ENCODE measurements around the gene SNAPC2.
A peak's percentile ranks its signal among the peaks of the same experiment; 100 is the strongest.
"Not testable (repeated sequence)": the region's sequence is repeated elsewhere in the genome, so short reads cannot be mapped to it uniquely, and the experiment has no call there.

SNAPC2 gene

DNA sequence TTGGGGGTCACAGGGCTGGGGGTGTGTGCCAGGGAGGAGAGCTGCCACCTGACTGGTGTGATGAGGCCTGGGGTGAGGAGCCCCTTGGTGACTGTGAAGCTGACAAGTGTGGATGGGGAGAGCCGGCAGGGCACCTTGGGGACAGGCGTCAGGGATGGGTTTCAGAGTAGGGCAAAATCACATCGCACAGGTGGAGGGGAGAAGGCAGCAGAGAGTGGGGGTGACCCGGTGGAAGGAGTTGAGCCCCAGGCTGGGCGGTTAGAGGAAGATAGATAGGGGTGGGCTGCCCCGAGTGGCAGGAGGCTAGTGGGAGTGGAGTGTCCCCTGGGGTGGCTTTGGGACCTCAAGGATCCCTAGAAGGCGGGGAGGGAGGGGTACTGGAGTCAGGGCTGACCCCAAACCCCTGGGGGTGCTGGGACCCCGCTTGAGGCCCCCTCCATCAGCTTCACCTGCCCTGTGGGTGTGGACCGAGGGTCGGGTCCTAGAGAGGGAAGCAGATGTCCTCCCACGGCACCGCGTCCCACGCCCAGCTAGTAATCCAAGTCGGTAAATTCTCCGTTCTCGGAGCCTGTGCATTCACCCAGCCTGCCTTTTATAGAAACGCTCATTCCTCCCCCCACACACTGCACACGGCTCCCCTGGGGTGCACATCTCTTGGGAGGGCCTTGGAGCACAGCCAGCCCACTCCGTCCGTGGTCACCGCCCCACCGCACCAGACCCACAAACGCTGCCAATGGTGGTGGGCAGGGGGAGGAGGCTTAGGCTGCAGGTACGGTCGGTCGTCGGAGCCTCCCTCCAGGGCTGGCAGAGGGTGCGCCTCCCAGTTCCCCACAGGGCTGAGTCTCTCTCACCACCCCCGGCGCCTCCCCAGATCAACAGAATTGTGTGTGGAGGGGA is 3.4 kb downstream of the SNAPC2 start:
- no peak for DNase-seq

DNA sequence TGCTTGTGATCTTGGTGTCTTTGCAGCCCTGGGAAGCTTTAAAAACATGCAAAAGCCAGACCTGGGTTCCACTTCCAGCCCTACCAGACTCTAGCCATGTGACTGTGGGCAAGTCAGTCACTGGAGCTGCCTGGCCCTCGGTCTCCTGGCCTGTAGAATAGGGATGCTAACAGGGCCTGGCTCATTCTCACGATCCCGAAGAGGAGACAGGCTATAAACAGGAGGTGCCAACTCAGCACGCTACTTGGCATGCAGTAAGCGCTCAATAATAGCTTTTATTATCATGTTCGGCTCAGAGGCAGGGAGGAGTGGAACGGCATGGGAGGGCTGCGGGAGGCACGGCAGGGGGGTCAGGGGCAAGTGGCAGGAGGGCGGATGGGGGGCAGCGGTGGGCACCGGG is 4.1 kb downstream of the SNAPC2 start:
- DNase-seq = no peak

DNA sequence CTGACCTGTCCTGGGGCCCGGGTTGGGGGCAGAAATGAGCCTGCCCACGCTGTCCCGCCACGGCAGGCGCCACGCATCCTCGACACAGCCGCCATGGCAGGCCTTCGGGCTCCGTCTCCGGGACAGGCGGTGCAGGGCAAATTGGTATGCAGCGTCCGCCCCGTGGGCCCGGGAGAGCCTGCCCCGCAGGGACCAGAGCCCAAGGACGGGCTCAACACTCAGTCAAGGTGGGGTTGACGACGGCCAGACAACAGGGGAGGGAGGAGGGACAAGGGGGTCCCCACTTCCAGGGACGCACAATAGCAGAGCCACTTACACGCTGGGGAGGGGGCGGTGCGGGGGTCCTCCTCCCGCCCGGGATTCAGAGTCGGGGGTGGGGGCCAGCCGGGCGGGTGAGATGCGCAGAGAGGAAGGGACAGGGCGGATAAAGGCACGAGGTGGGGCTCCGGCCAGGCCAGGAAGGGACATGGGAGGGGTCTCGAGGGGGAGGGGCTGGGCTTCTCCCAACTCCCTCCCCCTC is 4.6 kb downstream of the SNAPC2 start:
- no peak for DNase-seq

DNA sequence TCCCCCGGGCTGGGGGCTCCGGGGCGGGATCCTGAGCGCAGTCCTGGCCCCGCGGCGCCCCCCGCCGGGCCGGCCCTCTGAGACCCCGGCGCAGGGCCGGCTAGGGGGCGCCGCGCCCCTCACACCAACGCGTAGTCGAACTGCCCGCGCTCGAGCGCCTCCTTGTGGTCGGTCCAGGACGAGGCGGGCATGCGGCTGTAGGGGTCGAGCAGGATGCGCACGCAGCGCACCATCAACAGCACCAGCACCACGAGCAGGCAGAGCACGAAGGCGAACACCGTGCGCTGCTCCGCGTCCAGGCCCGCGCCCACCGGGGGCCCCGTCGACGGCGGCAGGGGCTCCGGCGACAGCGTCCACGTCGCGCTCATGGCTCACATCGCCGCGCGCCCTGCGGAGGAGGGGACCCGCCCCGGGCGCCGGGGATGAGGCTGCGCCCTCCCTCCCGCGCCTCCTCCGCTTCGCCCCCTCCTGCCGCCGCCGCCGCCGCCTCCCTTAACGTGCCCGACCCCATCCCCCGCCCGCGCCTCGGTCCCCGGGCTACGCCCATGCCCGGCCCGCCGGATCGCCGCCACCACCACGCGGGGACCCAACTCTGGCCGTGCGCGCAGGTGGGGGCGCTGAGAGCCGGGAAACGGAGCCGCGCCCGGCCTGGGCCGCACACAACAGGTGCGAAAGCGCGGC is 5.2 kb downstream of the SNAPC2 start:
- DNase-seq = peak; percentile 75

DNA sequence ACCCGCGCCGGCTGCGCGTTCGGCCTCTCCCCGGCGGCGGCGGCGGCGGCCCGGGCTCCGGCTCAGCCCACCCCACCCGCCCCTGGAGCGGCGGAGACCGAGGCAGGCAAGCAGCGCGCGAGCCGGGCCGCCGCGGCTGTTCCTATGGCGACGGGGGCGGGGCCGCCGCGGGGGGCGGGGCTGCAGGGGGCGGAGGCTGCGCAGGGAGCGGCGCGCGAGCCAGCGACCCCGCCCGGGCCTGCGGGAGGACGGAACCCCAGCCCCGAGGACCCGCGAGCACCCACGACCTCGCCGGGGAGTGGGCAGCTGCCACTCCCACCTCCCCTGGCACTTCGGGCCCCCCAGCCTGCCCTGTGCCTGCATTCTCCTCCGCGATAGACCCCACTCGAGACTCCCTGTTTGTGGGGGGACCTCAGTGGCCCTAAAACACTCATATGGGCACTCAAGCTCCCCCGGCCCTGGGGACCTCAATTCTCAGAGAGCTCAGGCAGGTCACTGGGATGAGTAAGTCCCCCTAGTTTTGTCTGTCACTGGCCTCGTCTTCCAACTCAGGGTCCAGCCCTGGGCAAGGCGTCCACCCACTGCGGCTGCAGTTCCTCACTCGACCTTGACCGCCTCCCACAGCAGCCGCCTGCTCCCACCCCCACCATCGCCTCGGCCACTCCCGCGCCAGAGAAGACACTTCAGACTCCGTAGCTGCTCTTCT is 6.0 kb downstream of the SNAPC2 start, which contains the start of gene CTXN1:
Gene CTXN1 (minus strand): TSS at position 115 of the 706 bp plus-strand sequence. CDS start 597 bp downstream, outside the sequence.
- peak; percentile 55 for DNase-seq

DNA sequence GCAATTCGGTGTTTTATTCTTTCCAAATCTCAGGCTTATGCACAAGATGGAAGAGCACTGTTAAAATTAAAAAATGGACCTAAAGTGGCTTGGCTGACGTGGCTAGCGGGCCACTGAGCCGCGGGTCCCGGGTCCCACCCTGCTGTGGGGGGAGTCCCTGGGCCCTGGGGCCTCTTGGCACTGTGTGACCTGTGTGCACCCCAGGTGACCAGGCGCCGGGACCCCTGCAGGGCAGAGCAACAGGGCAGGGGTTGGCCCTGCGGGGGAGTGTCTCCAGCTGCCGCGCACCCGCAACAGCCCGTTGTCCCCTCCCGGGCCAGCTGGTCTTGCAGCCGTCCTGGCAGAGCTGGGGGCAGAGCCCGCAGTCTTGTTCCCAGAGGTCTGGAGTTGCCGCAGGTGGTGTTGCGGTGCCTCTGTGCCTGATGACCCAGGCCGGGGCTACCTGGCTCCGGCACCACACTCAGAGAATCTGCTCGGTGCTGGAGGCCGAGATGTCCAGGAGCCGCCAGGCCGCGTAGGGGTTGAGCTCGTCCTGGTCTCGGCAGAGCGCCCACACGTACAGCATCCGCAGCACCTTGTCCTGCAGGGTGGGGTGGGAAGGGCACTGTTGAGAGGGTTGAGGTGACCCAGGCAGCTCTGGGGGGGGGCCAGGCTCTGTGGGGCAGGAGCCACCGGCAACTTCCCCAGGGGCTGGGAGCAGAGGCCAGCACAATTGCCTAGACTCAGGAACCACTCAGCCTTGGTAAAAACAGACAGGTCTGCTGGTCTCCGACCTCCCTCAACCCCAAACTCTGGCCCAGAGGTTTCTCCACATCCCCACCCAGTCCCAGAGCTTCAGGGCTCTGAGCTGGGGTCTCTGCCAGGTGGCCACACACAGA is 6.8 kb downstream of the SNAPC2 start:
- no peak for DNase-seq

DNA sequence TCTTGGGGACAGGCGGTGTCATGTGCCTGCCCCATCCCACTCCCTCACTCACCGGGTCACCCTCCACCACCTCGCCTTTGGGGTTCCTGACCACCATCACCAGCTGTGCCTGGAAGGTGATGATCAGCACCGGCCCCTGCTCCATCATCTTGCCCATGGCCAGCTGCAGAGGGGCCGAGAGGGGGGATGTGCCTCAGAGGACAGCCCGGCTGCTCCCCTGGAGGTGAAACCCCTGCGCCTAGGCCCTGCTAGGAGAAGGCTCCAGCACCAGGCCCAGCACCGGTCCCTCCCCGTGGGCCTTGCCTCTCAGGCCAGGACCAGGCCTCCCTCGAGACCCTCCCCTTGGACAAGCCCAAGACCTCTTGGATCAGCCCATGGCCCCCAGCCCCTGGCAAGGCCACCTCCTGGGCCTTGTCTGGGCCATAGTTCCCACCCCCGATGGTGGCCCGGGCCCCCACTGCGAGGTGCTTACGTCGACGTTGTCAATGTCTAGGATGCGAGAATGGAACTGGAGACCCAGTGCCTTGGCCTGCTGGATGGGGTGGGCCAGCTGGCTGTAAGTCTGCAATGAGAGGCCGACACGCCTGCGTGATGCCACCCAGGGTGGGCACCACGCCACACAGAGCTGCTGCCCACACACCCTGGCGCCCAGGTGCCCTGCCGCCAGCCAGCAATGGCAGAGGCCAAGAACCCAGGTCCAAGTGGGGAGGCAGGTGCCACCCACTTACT is 7.6 kb downstream of the SNAPC2 start:
- DNase-seq = no peak

DNA sequence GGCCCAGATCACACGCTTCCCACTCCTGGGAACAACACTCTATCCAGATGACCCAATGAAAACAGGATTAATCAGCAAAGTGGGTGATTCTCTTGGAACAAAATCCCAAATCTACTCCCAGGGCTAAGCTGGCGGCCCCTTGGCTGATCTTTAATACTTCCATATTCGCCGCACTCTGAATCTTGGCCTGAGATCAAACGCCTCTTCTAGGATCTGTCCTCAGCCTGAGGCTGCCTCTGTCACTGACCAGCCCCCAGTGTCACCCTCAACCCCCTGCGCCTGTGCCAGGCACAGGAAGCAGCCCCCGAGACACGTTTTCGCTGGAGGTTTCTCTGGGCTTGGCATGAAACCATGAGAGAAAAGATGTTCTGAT is 8.2 kb downstream of the SNAPC2 start:
- no peak for DNase-seq

DNA sequence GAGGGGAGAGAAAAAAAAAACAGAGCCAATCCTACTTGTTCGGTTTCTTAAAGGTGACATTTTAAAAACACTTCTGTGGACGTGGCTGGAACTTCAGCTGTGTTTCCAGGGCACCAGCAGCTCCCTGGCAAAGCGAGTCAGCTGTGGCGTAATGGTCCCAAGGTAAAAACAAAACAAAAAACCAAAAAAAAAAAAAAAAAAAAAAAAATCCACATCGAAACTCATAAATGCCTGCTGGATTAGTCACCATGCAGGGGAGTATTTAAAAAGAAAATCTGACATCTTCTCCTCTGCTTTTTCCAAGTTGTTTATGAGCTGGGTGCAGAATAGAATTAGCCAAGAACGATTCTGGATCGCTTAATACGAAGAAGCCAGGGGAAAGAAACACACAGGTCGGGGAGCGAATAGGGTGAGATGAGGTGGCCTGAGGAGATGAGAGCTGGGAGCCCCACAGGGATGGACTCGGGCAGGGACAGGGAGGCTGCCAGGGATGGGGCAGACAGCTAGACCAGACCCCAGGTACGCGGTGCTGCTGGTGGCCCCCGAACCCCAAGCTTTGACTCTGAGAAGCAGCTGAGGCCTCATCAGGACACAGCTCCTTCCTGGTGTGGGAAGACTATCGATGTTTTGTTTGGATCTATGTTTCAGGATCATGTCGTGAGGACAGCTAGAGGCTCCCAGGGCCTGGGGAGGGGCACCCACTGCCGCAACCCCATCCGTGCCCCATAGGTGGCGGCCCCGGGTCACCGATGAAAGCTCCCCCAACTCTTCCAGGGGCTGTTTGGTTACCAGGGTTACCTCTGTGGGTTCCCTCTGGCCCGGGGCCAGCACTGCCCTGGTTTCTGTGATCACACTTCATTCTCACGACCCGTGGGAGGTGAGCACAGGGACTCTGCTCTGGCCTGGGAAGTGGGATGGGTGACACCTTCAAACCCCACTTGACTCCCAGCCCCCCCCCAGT is 8.9 kb downstream of the SNAPC2 start:
- peak; percentile 81 for DNase-seq

DNA sequence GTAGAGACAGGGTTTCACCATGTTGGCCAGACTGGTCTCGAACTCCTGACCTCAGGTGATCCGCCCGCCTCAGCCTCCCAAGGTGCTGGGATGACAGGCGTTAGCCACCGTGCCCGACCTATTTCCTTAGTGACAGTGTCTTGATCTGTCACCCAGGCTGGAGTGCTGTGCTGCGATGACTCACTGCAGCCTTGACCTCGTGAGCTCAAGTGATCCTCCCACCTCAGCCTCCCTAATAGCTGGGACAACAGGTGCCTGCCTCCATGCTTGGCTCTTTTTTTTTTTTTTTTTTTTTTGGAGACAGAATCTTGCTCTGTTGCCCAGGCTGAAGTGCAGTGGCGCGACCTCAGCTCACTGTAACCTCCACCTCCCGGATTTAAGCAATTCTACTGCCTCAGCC is 9.9 kb downstream of the SNAPC2 start:
- not testable (repeated sequence) for DNase-seq

DNA sequence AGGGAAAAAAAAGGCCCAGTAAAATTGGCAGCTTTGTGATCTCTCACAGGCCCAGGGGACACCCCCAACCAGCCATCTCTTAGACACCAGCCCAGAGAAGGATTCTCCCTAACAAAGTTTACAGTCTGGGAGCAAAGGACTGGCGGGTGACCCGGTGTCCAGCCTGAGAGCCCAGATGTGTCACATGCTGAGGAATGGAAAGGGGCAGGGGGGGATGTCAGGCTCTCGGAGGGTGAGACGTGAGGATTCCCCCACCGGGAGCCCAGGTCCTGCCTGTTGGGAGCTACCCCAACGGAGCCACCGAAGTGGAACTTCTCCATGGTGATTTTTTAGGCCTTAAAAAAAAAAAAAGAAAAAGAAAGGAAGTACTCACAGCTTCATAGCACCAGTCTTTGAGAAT is 10.6 kb downstream of the SNAPC2 start:
- DNase-seq = no peak

DNA sequence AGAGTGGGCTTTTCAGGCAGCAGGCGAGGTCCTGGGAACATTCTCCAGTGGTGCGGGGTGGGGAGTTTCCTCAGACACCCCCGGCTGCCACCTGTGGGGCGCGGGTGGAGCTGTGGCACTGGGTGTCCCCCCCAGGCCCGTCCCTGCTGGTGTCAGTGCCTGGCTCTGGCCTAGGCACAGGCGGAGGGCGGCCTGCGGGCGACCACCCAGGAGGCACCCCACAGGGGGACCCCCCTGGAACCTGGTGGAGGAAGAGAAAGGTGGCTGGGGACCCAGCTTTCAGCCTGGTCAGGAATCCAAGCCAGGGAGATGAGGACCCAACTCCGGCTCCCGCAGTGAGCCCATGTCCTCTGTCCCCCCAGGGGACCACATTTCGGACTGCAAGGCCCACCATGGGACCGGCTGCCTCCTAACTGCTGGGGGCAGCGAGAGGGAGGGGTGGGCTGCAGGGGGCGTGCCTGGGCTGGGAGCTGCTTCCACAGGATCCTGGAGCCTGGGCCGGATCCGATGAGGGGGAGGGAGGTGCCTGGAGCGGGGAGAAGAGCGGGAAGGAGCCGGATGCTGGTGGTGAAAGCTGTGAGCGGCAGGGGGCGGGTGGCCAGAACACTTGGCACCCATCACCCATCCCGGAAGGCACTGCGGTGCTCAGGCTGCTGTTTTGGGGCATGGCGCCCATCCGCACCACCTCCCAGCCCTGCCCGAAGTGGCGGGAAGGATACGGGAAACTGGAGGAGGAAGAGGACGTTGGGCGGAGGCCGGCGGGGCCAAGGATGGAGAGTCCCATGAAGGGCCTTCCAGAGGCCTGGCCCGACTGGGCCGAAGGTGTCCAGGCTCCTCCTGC is 11.3 kb downstream of the SNAPC2 start:
- DNase-seq = no peak

DNA sequence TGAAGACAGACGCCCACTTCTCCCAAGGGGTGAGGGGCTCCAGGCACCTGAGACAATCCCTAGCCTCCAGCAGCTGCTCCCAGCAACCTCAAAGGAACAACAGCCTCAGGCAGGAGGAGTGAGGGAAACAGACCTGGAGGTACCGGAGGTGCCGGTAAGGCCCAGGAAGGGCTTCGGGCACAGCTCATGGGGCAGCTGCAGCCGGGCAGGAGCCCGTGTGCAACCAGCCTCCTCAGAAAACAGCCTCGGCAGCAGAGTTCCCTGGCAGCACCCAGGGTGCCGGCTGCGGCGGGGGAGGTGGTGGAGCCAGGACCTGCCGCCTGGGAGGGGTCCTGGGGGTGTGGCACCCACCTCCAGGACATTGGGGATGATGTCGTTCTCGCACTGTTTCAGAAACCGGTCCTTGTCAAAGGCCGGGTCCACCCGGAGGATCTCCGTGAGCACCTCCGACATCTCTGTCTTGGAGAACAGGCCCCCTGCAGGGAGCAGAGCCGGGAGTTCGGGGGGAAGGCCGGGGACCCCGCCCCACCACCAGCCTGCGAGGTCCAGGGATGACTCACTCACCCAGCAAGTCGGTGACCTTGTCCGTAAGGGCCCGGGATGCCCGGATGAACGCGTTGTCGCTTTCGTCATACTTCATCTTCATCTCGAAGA is 12.3 kb downstream of the SNAPC2 start:
- DNase-seq = no peak

DNA sequence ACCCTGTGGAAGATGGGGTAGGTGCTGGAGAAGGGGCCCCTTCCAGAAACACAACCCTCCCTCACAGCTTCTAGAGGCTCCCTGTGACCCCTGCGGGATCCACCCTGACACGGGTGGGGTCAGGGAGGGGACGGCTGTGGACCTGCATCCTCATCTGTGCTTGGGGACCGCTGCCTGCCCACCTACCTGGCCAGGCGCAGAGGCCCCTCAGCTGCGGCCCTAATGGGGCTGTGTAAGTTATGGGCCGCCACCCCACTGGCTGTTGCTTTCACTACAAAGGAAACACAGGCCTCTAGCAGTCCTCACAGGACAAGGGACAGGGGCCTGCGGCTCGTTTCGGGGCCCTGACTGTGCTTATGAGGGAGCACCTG is 12.8 kb downstream of the SNAPC2 start:
- no peak for DNase-seq

DNA sequence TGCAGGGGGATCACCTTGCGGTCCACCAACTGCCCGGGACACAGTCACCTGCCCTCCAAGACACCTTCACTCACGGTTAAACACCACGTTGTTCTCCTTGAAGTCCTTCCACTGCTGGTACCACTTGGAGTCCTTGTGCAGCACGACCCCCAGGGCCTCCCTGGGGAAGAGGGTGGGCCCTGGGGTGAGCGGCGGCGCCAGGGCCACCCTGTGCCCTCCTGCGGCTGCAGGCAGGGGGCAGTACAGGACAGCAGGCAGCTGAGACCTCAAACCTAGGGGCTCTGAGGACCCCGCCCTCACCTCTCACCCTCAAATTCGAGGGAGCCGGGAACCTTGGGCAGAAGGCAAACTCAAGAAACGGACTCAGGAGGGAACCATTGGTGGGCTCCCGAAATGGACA is 13.3 kb downstream of the SNAPC2 start:
- no peak for DNase-seq

DNA sequence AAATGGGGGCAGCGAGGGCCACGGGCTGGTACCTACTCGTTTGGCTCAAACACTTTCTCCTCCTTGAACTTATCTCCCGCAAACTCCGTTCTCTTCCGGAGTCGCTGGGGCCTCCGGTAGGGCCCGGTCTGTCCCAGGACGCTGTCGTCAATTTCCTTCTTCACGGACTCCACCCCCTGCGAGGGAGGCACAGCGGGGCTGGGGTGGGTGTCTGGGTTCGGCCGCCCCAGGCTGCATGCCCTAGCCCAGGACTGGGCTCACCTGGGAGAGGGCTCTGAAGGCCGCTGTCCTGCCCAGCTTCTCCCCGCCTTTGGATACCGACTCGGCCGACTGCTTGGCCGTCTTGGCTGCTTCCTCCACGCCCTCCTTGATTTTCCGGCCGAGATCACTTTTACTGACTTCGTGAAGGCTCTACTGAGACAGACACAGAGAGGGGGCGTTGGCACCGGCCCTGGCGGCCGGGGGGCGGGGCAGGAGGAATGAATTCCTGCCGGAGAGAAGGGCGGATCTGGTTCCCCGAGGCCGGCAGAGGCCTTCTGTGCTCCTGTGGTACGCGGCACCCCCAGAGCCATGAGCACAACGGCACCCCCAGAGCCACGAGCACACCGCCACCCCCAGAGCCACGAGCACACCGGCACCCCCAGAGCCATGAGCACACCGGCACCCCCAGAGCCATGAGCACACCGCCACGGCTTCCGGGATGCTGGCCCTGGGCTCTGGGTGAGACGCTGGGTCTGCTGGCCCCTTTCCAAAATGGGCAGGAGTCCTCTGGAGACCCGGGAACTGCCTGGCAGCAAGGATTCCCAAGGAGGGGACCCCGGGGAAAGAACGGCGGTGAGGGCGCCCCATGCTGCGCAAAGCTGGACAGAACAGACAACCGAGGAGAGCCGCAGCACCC is 13.9 kb downstream of the SNAPC2 start:
- DNase-seq = no peak

DNA sequence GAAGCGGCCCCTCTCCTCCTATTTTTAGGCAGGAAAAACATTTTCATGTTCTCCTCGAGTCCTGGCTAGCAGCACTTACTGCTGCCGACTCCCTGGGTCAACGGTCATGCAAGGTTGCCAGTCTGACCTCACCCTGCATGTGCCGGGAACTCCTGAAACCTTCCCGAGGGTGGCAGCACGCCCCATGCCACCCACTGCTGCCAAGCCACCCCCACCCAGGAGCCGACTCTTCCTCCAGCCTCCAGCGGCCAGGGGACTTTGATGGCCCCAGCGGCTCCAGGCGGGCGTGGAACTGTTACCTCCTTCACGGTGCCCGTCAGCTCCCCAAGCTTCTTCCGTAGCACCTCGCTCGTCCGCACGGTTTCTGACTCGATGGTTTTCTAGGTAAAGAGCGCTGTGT is 14.6 kb downstream of the SNAPC2 start:
- DNase-seq = no peak

DNA sequence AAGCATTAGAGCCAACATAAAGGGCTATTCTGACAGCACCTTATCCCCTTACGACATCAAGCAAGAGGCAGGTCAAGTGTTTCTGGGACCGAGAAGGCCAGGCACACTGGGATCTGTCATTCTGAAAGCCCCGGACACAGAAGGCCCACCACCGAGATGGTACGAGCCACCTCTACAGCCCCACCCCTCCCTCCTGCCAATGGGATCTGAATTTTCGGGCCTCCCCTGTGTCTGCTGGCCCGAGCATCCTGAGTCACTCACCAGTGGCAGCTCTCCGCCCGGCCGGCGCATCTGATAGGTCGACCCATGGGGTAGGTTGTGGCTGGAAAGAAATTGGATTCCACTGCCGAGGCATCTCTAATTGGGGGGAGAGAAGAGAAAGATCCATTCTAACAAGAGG is 20.7 kb downstream of the SNAPC2 start:
- DNase-seq = no peak

Data from fibroblast of skin of back (primary cell).